Uterus (tissue), 4 donors: ENCODE results near the gene MFSD6L. TPM values are rescaled to one million over a fixed set of nuclear protein-coding genes. Genes with fewer than 3 reads are reported as not detected.

Experiments used
- DNase-seq, 2 donors: peaks; one replicate each; pipeline ENCODE4 v3.0.0-alpha.2; 2019 to 2020
- H3K27ac ChIP-seq, 2 donors: fragments of 200-600 bp; sonication (generic); 1 replicate in 1 of 2; 2 replicates in 1 of 2; pipeline ENCODE4 v1.5.1; 2016 to 2018
- H3K27me3 ChIP-seq, 2 donors: fragments of 200-600 bp; sonication (generic); one replicate each; pipeline ENCODE4 v1.5.1; 2018 to 2019; ENCODE audit warnings: control low read depth in 1 of 2
- H3K36me3 ChIP-seq, 2 donors: fragments of 200-600 bp; sonication (generic); one replicate each; pipeline ENCODE4 v1.5.1; 2019; ENCODE audit warnings: control low read depth in 1 of 2
- H3K4me1 ChIP-seq, 2 donors: fragments of 200-600 bp; sonication (generic); one replicate each; pipeline ENCODE4 v1.5.1; 2018 to 2019; ENCODE audit warnings: control low read depth in 1 of 2
- H3K4me3 ChIP-seq, 2 donors: fragments of 200-600 bp; sonication (generic); 1 replicate in 1 of 2; 2 replicates in 1 of 2; pipeline ENCODE4 v1.5.1; 2018 to 2019; ENCODE audit warnings: mild to moderate bottlenecking in 1 of 2
- H3K9me3 ChIP-seq, 2 donors: fragments of 200-600 bp; sonication (generic); one replicate each; pipeline ENCODE4 v1.5.1; 2019; ENCODE audit warnings: control low read depth in 1 of 2
- POLR2A ChIP-seq, 2 donors: fragments of 450-650 bp; IDR thresholded peaks; one replicate each; pipeline ENCODE4 v1.6.1; 2016; ENCODE audit warnings: antibody characterized with exemption in 2 of 2, mild to moderate bottlenecking in 1 of 2, moderate library complexity in 1 of 2
- intact Hi-C: fragments of 100-400 bp; cut with DNase I; formaldehyde crosslinking; loops from one replicate; pipeline ENCODE4 v1.15.1; 2023; ENCODE audit warnings: low total_unique reads
- total RNA-seq, 4 donors: library from RNA; depleted of rRNA in 3 of 4; stranded (reverse); fragments of >200 nt in 3 of 4; gene quantifications; one replicate each; pipeline versions ENCODE4 v1.1.0 to v1.2.4, GENCODE V29; 2014 to 2023
- TF ChIP-seq, protein P1 (sequence below), 4 experiments: fragments of 200-600 bp in 2 of 4; fragments of 450-650 bp in 2 of 4; sonication (generic) in 2 of 4; IDR thresholded peaks; one replicate each; pipeline ENCODE4 v1.5.1; 2016 to 2019; ENCODE audit warnings: antibody characterized with exemption in 4 of 4, mild to moderate bottlenecking in 2 of 4, moderate library complexity in 1 of 4
- donor health status: DM: yes; HTN: yes; CAD: no.

MFSD6L gene
- total RNA-seq, 4 donors from 2014 or later: 2.4 TPM; not detected in 3

DNA sequence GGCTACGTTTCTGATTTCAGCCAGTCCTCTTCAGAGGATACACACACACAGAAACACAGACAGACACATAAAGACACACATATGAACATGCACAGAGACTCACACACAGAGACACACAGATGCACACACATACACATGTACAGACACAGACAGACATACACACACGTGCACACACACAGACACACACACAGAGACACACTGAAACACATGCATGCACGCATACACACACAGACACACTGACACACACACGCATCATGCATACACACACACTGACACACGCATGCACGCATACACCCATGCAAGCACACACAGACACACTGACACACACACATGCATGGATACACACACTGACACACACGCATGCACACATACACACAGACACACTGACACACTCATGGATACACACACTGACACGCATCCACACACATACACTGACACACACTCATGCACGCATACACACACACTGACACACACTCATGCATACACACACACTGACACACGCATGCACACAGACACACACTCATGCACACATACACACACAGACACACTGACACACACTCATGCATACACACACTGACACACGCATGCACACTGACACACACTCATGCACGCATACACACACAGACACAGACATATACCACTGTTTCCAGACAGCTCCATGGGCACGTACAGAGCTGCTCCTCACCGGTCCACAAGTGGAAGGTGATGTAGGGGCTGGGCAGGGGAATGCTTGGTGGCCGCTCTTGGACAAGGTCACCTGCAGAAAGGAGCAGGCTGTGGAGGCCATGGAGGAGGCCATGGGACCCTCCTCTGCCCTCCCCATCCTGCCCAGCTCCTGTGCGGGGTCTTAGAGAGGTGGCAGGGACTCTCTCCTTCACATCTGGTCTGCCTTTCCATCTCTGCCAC lies 30.1 kb upstream of the MFSD6L start:
- no peak for TF ChIP-seq POLR2A (IDR thresholded peaks at IDR 0.05)
- no peak for DNase-seq
- H3K27me3 ChIP-seq: peaks cover 0 to 7% of the 10 kb centered on the region in 2 donors

DNA sequence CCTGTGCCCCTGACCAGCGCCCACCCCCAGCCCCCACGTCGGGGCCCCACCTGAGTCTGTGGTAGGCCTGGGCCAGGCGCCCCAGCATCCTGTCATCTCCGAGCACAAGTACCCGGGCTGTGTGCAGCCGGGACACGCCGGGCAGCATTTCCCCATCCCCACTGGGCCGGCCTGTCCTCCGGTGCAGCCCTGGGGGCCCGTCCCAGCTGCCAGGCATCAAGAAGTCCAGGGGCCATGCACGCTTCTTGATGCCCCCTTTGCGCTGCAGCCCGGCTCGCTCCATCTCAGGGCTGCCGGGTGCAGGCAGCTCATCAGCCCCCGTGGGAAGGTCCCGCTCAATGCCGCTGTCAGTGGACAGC lies 29.3 kb upstream of the MFSD6L start:
- Histone ChIP-seq H3K27ac (no peak overlapping the region), H3K4me3 (no peak overlapping the region), H3K9me3 (no peaks in the 10 kb centered on the region), H3K4me1 (no peaks in the 10 kb centered on the region), H3K36me3 (no peaks in the 10 kb centered on the region), H3K27me3 (peaks cover 0 to 7% of the 10 kb centered on the region in 2 donors)
- TF ChIP-seq, protein P1, sequence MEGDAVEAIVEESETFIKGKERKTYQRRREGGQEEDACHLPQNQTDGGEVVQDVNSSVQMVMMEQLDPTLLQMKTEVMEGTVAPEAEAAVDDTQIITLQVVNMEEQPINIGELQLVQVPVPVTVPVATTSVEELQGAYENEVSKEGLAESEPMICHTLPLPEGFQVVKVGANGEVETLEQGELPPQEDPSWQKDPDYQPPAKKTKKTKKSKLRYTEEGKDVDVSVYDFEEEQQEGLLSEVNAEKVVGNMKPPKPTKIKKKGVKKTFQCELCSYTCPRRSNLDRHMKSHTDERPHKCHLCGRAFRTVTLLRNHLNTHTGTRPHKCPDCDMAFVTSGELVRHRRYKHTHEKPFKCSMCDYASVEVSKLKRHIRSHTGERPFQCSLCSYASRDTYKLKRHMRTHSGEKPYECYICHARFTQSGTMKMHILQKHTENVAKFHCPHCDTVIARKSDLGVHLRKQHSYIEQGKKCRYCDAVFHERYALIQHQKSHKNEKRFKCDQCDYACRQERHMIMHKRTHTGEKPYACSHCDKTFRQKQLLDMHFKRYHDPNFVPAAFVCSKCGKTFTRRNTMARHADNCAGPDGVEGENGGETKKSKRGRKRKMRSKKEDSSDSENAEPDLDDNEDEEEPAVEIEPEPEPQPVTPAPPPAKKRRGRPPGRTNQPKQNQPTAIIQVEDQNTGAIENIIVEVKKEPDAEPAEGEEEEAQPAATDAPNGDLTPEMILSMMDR (IDR thresholded peaks at IDR 0.05): no peak
- no peak for DNase-seq
- intact Hi-C loops: no loop called here

More for the DNA sequence above, 30.1 kb upstream of the MFSD6L start:
- intact Hi-C loops: no loop called here
- Histone ChIP-seq H3K4me1 (no peaks in the 10 kb centered on the region), H3K36me3 (no peaks in the 10 kb centered on the region), H3K27ac (no peak overlapping the region), H3K9me3 (no peaks in the 10 kb centered on the region), H3K4me3 (no peak overlapping the region)

DNA sequence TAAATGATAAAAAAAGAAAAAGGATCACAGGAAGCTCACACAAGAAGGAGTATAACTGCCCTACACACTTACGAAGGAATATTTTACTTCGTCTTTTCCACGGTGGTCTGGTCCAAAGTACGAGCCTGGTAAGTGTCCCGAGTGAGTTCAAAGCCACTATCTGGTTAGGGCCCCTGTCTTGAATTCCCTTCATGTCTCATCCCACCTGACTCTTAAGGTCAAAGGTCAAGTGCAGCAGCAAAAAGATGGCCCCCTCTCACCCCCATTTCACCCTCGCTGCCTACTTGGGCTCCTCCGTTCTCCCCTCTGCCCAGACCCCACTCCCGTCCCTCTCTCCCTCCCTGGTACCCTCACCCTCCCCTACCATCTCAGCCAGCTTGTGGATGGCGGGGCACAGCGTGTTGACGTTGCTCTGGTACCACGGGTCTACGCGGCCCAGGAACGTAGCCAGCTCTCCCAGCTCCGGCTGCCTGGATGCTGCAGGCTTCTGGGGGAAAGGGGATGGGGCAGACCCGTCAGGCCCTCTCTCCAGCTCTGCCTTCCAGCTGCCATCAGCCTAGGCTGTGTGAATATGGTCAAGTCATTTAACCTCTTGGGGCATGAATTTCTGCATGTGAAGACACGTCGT lies 27.8 kb upstream of the MFSD6L start:
- Histone ChIP-seq H3K9me3 (no peaks in the 10 kb centered on the region), H3K4me1 (no peaks in the 10 kb centered on the region), H3K36me3 (no peaks in the 10 kb centered on the region), H3K4me3 (no peak overlapping the region), H3K27me3 (no peaks in the 10 kb centered on the region), H3K27ac (no peak overlapping the region)
- TF ChIP-seq, protein P1 (IDR thresholded peaks at IDR 0.05): no peak
- TF ChIP-seq POLR2A (IDR thresholded peaks at IDR 0.05): no peak
- intact Hi-C loops: no loop called here
- no peak for DNase-seq

DNA sequence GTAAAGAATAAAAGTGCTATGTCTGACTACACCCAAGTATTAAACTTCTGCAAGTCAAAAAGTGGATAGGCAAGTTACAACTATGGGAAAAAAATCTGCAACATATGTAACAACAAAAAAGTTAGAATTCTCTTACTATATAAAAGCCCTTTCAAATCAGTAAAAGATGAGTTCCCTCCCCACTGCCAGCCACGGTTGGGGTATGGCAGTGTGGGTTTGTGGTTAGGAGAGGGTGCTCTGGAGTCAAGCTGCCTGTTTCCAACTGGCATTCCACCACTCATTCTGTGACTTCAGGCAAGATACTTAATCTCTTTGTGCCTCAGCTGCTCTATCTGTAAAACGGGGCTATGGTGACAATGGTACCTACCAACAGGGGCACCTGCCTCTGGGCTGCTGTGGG lies 26.6 kb upstream of the MFSD6L start:
- Histone ChIP-seq H3K27me3 (no peaks in the 10 kb centered on the region), H3K9me3 (no peaks in the 10 kb centered on the region), H3K27ac (no peak overlapping the region), H3K4me3 (no peak overlapping the region), H3K36me3 (no peaks in the 10 kb centered on the region), H3K4me1 (no peaks in the 10 kb centered on the region)
- DNase-seq: no peak
- intact Hi-C loops: no loop called here
- TF ChIP-seq, protein P1 (IDR thresholded peaks at IDR 0.05): no peak
- TF ChIP-seq POLR2A (IDR thresholded peaks at IDR 0.05): no peak

DNA sequence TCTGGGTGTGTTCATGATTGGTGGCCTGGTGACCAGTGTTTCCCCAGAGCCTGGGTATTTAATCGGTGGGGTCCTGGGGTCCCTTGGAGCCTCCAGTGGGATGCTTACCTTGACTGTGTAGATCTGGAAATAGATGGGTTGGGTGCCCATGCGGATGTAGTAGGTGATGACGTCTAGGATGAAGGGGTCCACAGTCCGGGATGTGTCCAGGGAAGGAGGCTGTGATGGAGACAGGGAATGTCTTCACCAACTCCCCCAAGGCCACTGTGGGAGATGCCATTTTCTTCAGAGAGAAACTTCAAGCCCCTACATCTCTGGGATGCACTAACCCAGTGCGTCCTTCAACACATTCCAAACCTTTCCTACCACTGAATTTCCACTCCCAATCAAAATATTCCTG lies 24.1 kb upstream of the MFSD6L start:
- no peak overlapping the region for H3K4me3 ChIP-seq
- no peaks in the 10 kb centered on the region for H3K36me3 ChIP-seq
- DNase-seq: no peak
- no peaks in the 10 kb centered on the region for H3K27me3 ChIP-seq
- H3K9me3 ChIP-seq: no peaks in the 10 kb centered on the region
- intact Hi-C loops: no loop called here
- no peaks in the 10 kb centered on the region for H3K4me1 ChIP-seq
- no peak overlapping the region for H3K27ac ChIP-seq
- TF ChIP-seq POLR2A (IDR thresholded peaks at IDR 0.05): no peak
- TF ChIP-seq, protein P1 (IDR thresholded peaks at IDR 0.05): no peak
